Measurements from ENCODE around the gene MEI4.

Gene MEI4

DNA sequence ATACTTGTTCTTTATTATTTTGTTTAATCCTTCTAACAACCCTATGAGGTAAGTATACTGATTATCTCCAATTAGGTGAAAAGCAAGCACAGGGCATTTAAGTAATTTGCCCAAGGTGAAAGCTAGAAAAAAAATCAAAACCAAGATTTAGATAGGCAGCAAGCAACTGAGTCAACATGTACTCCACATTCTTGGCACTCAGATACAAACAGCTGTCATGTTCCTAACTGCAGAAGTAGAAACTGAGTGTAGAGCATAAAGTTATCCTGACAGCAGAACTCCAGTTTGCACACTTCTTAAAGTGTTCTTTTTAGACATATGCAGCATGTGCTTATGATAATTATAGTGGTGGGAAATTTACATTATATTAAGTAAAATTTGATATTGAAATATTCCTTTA, 278.1 kb downstream of the MEI4 start:
- in situ Hi-C loops (cut with HindIII; ENCODE audit: low sequenced_read_pairs), result no loop called here

- in situ Hi-C loops (cut with HindIII; ENCODE audit: low sequenced_read_pairs), result no loop called here
Observed at GRCh38 chr6:77962070-77962469, 309.2 kb downstream of the MEI4 start.

DNA sequence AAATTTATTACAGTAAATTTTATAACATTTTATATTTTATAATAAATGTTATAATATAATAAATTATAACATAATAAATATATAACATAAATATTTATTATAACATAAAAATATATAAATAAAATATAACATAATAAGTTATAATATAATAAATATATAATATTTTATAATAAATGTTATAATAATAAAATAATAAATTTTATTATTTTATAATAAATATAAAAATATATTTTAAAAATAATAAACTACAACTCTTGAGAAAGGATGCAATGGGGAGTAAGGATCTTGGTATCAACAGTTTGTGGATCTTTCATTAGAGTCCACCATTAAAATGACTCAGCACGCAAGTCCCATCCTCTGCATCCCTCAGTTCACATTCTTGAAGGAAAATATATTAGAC, 312.6 kb downstream of the MEI4 start:
- in situ Hi-C loops (cut with HindIII; ENCODE audit: low sequenced_read_pairs), result no loop called here

GRCh38 chr6:77972334-77972733, 319.5 kb downstream of the MEI4 start:
- in situ Hi-C loops (cut with HindIII; ENCODE audit: low sequenced_read_pairs), result no loop called here
